NCI-H2227 treated with DMSO at 0.1 percent for 48 hours (cell line): ENCODE results near the gene CPXM2.

ENCODE experiments used
- DNase-seq: peaks from one replicate; lab custom pipeline; 2025; lab: John Stamatoyannopoulos, UW

The CPXM2 gene

DNA sequence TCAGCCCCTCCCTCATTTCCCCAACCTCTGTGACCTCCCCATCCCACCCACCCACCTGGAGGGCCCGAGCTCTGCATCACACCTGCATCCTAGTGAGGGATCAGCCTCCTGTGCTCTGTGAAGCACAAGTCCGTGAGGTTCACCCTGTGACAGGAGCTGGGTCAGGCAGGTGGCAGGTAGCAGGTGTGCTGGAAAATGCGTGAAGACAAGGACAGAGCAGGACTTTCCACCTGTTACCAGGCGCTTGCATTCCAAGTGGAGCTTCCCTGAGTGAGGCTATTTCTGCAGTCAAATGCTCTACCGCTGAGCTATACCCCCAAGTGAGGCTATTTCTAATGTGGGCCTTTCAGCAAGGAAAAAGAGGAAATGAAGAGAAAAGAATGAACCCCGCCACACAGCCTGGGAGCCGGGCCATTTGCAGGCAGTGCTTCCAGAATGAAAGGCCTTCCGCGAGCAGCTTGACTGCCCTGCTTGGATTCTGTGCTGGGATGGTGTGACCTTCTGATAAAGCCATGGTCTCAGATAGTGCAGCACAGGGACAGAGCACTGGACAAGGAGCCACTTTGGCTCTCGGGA is 13.3 kb upstream of the CPXM2 start:
- no peak for DNase-seq

DNA sequence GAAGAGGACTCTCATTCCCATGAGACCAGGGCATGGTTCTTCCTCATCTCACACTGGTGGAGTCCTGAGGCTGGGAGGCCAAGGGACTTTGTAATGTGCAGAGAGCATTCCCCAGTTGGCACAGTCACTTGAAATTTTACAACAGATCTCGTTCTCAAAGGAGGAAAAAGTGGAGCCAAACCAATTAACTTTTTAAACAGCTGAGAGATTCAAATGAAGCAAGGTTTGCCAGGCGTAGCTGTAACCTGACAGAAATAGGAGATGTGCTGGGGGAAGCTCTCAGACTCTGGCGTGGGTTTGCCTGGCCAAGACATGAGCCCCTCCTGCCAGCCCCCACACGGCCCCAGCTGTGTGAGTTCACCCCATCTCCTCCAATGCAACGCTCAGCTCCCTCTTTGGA is 12.0 kb upstream of the CPXM2 start:
- DNase-seq, result no peak

DNA sequence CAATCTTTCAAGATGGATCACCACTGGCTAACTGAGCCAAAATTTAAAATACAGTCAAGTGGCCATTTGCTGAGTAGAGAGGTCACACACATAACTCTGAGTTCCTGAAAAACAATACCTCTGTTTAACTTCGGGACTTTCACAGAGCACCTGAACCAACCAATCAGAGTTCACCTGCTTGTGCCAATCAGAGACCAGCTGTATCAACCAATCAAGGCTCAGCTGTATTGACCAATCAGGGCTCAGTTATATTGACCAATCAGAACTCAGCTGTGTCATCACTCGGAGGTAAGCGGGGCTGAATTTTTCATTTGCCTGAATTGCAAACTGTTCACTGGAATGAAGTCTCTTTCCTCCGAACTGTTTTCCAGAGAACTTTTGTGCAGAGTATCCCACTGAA is 10.0 kb upstream of the CPXM2 start:
- DNase-seq, result no peak

- no peak for DNase-seq
These were observed 5.5 kb upstream of the CPXM2 start for GRCh38 chr10:123897146-123897545.

DNA sequence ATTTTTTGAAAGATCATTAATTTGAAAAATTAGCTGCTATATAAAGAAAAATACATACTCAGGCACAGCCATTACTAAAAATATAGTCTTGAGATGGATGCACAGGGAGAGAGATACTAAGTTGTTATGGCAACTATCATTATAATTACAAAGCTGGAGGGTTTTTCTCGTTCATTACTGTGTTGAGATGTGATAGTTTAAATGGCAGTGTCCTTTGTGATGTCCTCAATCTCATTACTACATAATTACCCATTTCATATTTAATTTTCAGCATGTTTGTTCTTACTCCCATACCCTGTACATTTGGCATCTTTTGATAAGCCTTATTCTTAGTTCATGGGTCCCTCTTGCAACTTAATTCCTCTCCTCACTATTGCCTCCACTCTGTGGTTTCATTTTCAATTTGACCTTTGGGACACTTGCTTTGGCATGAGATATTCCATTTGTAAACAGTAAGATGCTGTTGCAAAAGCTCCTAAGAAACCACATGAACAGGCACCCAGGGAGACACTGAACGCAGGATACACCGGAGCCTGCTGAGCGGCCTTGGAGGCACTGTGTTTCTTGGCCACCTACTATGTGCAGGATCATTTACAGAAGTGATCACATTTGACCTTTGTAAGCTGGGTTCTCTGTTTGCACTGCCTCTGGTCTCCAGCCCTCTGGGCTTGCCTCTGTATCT is 4.8 kb upstream of the CPXM2 start:
- DNase-seq, result no peak

DNA sequence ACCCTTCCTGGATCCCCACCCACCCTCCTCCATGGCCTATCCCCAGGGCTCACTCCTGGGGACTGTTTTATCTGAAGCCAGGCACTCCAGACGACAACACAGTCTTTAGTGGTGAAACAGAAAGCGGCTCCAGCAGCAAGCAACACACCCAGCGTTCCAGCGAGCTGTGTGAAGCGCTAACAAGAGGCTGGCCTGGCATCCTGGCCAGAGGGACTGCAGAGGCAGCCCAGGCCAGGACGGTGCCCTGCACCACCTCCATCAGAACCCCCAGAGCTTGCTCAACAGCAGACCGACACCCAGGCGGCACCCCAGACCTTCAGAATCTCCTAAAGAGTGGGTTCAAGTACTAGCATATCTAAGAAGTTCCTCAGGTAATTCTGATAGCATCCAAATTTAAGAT is 2.0 kb upstream of the CPXM2 start:
- DNase-seq, result no peak

GRCh38 chr10:123890756-123891143 is 857 bp downstream of the CPXM2 start:
- no peak for DNase-seq

- DNase-seq, result no peak
These were observed 1.4 kb downstream of the CPXM2 start for GRCh38 chr10:123890226-123890625.

GRCh38 chr10:123889821-123890220 is 1.8 kb downstream of the CPXM2 start:
- DNase-seq, result no peak

DNA sequence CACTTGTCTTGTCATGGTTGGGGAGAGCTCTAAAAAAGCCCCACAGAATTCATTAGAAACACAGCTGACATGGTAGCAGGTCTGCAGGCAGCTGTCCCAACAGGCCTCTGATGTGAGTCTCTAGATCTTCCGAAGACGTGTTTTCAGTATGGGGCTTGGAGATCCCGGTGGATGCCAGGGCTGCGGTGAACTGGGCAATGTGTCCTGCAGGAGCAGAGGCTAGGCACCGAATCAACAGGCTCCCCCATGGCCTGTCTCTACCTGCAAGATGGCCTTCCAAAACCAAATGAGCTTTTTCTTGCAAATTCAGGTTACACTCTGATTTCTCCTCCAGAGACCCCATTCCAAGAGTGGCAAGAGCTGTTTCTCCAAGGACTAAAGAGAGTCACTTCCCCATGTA is 2.9 kb downstream of the CPXM2 start:
- DNase-seq, result no peak

GRCh38 chr10:123888256-123888655 is 3.4 kb downstream of the CPXM2 start:
- DNase-seq, result no peak

- DNase-seq, result no peak
These were observed 5.3 kb downstream of the CPXM2 start for GRCh38 chr10:123886292-123886691.

DNA sequence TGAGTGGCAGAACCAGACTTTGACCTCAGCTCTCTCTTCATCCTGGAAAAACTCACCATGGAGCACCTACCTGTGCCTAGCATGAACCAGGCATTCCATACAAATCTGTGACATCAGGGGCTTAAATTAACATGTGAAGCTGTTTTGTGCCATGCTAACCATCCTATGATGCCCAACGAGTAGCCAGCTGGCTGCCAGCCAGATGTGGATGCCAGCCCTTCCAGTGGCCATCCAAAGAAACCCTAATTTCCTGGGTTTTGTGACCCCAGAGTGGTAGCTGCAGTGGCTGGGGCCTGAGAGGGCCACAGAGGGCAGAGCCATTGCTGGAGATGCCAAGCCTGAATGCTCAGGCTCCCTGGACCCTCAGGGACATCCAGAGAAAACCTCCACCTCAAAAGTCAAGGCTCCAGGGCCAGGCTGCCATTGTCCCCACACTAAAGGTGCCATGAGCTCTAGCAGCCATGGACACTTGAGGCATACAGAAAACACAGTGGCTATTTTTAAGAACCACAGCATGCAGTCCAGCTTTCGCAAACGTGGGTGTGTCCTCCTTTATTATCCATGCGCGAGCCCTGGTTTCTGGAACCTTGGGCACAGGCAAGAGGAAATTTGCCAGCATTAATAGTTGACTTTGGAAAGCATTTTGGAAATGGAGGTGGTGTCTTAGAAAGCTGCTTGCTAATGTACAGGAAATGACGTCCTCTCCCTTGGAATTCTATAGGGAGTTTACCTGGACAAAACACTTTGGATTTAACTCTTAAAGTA is 6.0 kb downstream of the CPXM2 start:
- DNase-seq, result no peak

DNA sequence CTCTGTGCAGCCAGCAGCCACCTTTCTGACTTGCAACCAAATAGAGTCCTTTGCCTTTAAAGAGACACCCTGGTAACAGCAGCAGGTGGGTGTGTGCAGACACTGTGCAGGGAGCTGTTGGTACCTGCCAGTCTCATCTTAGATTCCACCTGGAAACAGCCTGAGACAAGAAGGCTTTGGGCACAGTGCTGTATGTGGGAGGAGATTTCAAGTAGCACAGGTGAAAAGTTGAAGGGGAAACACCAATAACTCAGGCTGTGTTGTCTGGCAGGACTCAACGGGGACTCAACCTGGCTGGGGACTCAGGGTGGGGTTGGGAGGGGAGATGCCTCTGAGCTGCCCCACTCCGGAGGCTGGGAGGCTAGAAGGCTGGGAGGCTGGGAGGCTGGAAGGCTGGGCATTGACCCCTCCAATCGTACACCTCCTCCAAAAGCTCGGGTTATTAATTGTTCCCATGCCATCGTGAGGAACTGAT is 6.7 kb downstream of the CPXM2 start:
- DNase-seq, result no peak

- no peak for DNase-seq
These were observed 7.2 kb downstream of the CPXM2 start for GRCh38 chr10:123884351-123884906.

DNA sequence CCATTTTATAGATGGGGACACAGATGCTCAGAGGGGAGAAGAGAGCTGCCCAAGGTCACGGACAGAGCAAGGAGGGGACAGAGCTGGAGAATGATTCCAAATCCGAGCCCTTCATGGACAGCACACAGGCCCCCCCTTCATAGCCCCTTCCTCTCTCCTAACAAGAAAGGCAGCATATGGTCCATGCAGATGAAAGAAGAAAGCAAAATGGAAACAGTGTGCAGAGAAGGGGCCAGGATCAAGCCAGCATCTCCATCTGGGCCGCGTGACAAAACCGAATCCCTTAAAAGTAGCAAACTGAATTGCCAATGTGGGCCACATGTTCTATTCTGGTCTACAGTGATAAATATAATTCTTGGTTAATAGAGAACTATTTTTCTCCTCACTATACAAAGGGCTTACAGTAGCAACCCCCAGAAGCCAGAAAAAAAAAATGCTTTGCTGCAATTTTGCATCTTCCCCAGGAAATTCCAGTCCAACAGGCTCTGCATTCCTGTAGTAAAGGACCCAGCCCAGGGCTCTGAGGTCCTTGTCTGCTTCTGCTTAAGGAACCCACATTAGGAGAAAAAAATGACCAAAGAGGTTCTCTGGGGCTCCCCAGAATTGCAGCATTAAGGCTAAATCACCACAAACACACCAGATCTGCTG is 7.8 kb downstream of the CPXM2 start:
- DNase-seq, result no peak

DNA sequence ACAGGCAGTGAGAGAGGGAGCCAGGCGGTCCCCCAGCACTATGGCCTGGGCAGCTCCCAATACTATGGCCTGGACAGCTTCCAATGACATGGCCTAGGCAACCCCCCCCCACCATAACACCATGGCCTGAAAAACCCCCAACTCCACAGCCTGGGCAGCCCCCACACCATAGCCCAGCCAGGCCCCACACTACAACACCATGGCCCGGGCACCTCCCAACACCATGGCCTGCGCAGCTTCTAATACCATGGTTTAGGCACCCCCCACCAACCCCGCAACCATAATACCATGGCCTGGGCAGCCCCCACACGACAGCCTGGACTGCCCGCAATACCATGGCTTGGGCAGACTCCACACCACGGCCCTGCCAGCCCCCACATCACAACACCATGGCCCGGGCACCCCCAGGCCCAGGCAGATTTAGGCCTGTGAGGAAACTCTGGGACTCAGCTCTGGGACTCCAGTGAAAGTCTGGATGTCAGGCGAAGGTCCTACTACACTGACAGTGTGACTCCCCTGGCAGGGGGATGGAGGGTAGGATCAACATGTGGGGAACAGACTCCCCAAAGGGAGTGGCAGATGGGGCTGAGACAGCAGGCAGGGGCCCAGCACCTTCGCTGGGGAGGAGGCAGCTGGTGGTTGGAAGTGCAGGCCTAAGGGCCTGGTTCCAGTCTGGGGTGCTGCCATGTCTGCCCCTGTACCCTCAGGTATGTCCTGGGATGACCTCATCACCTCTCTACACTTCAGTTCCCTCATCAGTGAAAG is 8.7 kb downstream of the CPXM2 start:
- no peak for DNase-seq

- DNase-seq, result no peak
These were observed 9.4 kb downstream of the CPXM2 start for GRCh38 chr10:123882177-123882576.

GRCh38 chr10:123879606-123880257 is 11.9 kb downstream of the CPXM2 start:
- DNase-seq, result no peak

DNA sequence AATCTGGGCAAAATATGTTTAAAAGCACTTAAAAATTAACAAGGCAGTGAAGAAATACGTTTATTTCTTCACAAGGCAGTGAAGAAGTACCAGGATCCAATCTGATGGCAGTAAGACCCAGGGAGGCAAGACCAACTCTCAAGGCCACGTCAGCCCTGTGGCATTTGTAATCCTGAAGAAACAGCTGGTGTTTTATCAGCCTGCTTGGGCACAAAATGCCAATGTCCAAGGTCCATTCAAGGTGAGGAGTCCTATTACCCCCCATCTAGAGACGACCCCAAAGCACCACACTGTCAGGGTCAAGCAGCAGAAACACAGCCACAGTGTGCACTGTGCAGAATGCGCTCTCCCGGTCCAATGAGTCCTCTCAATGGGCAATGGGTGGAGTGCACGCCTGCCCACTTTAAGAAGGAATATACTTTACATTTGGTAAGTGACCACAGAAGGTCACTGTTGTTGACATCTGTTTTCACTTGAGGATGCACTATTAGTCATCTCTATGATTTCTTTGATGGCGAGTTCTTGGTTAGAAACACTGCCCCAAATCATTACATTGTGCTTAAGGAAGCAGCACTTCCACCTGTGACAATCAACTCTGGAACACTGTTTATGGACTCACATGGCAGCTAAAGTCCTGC is 12.8 kb downstream of the CPXM2 start:
- no peak for DNase-seq

DNA sequence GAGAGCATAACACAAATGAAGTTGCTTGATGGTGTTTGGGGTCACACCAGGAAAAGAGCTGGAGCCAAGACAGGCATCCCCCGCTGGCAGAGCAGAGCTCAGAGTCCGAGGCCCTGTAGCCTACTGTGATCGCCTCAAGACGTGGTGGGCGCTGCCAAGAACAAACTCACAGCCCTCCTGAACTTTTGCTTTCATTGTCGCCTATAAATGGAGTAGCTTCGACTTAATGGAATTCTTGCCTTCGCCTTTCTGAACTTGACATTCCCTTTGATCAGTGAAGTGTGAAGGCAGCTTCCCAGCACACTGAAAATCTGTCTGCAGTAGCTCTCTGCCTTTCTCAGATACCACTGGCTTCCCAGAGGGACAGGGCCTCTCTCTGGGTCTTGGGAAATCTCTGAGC is 21.3 kb downstream of the CPXM2 start:
- no peak for DNase-seq
